Activated CD8-positive, alpha-beta memory T cell treated with anti-CD3 and anti-CD28 coated beads, Interleukin-2, amount 50 U/mL, for 48 hours (primary cell): ENCODE data around the gene DOCK7.
"Not testable (repeated sequence)": the region's sequence is repeated elsewhere in the genome, so short reads cannot be mapped to it uniquely, and the experiment has no call there.

ENCODE experiments used
- DNase-seq: peaks from one replicate; pipeline ENCODE4 v3.0.0-alpha.2; 2020

Gene DOCK7, protein sequence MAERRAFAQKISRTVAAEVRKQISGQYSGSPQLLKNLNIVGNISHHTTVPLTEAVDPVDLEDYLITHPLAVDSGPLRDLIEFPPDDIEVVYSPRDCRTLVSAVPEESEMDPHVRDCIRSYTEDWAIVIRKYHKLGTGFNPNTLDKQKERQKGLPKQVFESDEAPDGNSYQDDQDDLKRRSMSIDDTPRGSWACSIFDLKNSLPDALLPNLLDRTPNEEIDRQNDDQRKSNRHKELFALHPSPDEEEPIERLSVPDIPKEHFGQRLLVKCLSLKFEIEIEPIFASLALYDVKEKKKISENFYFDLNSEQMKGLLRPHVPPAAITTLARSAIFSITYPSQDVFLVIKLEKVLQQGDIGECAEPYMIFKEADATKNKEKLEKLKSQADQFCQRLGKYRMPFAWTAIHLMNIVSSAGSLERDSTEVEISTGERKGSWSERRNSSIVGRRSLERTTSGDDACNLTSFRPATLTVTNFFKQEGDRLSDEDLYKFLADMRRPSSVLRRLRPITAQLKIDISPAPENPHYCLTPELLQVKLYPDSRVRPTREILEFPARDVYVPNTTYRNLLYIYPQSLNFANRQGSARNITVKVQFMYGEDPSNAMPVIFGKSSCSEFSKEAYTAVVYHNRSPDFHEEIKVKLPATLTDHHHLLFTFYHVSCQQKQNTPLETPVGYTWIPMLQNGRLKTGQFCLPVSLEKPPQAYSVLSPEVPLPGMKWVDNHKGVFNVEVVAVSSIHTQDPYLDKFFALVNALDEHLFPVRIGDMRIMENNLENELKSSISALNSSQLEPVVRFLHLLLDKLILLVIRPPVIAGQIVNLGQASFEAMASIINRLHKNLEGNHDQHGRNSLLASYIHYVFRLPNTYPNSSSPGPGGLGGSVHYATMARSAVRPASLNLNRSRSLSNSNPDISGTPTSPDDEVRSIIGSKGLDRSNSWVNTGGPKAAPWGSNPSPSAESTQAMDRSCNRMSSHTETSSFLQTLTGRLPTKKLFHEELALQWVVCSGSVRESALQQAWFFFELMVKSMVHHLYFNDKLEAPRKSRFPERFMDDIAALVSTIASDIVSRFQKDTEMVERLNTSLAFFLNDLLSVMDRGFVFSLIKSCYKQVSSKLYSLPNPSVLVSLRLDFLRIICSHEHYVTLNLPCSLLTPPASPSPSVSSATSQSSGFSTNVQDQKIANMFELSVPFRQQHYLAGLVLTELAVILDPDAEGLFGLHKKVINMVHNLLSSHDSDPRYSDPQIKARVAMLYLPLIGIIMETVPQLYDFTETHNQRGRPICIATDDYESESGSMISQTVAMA (N-terminal part only)

DNA sequence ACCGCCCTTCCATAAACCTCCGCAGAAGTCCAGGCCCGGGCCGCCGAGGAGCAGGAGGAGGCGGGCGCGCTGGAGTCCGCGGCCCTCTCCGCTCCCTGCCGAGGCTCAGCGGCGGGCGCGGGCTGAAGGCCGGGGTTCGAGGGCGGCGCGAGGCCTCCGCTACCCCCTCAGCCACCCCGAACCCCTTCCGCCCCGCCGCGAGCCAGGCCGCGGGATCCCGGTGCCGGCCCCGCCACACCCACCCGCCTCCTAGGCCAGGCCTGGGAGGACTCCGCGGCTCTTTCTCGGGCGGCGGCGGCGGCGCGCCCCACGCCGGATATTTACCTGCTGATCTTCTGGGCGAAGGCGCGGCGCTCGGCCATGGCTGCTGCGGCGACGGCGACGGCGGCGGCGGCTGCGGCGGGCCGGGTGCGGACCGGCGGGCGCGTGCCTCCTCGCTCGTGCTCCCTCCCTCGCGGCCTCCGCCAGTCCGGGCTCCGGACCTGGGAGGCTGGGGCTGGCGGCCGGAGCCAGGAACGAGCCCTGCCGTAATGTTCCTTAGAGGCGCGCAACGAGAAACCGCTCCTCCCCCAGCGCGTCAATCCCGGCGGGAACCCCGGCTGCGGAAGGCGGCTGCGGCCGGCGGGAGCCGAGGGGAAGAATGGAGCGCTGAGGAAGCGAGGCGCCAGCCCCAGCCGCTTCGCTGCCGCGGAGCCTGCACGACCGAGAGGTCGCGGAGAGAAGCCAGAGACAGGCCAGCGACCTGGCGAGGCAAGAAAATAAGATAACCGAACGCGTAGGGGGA is at the start of gene DOCK7:
DOCK7 (minus strand) TSS at position 484 of the 784 bp plus-strand sequence; CDS start at position 362, 122 bp downstream.
- peak; percentile 70 for DNase-seq

DNA sequence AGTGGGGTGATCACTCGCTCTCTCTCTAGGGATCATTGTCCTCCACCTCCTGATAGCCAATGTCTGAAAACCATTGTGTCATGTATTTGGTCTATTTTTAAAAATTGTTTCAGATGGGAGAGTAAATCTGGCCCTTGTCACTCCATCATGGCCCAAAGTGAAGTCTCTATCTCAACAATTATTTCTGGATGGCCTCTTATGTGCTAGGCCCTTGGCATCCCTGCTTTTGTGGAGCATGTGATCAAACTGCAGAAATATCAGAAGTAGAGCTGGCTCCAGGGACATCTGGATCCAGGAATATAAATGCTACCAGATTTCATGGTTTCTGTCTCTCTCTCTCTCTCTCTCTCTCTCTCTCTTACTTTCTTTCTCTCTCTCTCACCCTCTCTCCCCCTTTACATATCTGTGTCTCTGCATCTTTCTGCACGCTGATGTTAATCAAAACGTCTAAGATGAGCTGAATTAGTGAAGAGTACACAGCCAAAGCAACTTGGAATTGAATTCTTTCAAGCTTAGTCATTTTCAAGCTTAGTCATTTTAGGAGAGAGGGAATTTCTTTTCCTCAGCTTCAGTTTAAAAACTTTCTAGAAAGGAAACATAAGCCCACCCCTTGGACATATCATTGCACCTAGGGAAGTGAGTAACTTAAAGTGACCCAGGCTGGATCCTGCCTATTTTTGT is 47.4 kb upstream of the DOCK7 start:
- DNase-seq, result no peak

DNA sequence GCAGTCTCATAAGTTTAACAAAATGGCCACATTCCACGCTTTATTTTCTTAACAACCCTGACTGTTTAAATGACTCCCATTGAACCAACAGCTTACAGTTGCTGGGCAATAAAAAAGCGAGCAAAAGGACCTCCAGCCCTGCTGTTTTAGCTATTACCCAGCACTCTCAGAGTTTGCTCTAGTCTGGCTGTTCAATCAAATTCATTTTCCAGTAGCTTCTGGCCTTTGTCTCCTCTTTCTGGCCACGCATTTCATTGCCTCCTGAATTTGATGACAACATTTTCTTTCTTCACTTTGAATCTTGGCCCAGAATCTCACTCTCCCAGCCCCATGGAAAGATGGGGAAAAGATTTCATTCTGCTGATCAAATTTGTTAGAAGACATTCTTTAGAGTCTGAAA is 44.1 kb upstream of the DOCK7 start:
- DNase-seq, result no peak

DNA sequence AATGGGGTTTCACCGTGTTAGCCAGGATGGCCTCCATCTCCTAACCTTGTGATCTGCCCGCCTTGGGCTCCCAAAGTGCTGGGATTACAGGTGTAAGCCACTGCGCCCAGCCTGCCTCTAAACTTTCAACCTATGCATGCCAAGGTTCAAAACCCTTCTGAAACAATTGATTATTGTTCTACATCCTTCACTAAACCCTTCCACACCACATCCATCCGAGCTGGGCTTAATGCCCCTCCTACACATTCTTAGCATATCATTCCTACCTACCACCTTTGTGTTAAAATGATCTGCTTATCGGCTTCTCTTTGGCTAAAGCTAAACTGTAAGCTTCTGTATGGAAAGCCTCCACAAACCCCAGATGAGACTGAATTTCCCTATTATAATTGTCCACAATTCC is 40.8 kb upstream of the DOCK7 start:
- no peak for DNase-seq

DNA sequence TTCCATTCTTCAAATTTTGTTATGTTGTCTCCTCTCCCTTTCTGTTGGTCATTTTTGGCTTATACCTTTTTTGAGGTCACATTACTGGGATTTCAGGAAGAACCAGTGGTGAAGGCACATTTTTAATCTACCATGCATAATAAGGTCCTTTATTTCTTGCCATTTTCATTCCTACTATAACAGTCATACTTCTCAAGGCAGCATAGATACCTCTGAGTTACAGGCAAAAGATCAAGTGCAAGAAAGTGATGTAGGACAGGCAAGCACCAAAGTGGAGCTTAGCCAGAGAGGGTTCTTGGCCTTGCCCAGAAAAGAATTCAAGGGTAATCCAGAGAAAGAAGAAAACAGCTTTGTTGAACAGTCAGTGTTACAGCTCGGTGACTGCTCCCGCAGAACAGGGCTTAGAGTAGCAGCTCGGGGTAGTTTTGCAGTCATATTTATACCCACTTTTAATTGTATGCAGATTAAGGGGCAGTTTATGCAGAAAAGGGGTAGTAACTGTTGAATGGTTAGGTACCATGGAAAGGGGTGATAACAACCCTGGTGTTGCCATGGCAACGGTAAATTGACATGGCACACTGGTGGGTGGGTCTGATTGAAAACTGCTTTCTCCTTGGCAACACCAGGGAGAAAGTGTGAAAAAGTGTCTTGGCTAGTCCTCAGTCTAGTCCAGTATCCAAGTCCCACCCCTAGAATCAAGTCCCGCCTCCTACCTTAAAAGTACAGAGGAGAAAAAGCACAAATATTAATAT is 39.6 kb upstream of the DOCK7 start:
- no peak for DNase-seq

DNA sequence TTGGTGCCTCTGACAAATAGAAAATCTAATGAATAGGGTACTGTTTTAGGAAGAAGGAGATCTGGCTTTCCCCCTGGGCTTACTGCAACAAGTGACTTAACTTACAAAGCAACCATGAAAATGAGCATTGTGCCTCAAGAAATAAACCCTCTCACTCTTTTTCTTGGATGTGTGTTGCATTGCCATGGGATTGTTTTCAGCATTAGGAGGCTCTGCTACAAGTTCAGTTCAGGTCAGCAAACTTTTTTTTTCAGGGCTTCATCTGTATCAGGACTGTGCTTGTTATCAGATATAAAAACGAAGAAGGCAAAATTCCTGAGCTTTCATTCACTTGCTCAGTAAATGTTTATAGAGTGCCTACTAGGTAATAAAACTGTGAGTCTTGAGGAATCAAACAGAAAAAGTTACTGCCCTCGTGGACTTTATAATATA is 37.8 kb upstream of the DOCK7 start:
- no peak for DNase-seq

DNA sequence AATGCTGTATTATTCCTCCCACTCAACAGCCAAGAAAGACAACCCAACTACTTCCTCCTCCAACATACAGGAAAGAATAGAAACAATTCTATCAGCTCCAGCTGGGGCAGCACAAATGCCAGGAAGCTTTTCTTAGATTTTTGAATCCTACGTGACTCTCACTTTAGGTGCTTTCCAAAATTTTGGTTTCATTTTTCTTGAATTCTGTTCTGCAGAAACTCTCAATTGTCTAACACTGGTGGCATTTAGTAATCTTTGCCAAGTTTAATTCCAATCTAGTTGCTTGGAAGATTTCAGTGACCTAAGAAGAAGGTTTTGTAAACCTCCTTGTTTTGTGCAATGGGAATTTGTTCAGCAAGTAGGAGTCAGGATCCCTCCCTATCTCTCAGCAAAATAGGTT is 37.1 kb upstream of the DOCK7 start:
- DNase-seq, result no peak

DNA sequence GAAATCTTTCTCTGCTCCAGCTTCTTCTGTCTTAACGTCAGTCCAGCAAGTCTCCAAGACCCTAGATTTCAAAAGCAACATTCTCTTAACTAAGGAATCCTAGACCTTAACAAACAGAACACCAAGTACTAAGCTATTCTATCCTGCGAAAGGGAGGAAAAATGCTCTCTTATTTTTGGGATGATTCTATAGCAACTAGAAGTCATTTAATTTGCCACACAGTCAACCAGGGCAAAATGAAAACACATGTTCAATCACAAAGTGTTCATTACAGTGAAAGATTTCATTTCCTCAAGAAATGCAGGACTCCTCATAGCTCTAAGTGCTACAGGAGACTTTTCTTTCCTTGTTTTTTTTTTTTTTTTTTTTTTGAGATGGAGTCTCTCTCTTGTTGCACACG is 36.2 kb upstream of the DOCK7 start:
- DNase-seq, result no peak

DNA sequence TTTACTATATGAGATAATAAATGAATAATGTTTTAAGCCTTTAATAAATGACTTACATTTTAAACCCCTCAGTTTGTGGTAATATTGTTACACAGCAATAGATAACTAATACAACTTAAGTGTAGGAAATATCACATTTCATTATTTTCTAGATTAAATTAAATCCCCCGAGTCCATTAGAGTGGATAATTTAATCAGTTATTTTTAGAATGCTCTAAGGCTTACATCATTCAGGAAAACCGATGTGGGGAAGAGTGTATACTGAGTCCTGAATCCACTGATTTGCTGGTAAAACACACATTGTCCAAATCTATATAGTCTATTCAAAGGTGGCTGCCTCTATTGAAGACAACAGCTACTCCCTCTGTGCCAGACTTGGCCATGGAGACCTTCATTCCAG is 35.7 kb upstream of the DOCK7 start:
- no peak for DNase-seq

DNA sequence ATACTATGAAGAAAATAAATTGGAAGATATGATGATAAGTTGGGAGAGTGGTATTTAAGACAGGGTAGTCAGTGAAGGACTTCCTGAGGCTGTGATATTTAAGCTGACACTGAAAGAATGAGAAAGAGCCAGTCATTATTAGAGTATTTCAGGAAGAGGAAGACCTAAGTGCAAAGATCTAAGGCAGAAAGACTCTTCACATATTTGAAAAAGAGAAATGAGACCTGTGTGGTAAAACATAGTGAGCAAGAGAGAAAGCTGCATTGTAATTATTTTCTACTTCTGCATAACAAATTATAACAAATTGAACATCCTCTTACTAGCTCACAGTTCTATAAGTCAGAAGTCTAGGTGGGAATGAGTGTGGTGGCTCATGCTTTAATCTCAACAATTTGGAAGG is 34.6 kb upstream of the DOCK7 start:
- DNase-seq, result no peak

DNA sequence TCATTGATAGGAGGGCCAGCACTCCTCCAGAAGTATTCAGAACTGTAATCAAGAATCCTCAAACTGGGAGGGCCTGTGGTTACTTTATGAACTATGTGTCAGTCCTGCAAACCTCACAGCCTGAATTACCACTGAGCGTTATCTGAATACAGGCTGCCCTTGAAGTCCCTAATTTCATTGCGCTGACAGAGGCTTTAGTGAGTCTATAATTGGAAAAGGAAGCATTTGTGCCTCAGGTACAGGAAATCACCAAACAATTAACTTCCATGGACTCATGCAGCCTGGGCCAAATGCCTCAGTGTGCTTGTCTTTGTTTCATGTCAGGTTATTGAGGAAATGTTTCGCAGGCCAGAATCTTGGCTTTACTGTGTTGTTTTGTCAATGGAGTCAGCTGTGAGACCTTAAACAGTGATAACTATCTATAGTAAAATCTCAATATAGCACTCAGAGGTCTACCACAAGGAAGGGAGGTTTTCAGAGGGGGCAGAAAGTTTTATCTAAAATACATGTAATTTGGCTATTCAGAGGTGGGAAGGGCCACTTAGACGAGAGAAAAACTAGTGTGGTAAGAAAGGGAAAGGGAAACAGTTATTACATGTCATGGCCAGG is 32.9 kb upstream of the DOCK7 start:
- no peak for DNase-seq

DNA sequence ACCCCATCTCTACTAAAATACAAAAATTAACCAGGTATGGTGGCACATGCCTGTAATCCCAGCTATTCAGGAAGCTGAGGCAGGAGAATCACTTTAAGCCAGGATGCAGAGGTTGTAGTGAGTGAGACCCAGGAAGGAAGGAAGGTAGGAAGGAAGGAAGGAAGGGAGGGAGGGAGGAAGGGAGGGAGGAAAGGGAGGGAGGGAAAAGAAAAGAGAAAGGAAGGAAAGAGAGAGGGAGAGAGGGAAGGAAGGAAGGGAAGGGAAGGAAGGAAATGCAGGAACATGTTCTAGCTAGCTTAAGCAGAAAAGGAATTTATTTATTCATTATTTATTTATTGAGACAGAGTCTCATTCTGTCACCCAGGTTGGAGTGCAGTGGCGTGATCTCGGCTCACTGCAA is 30.2 kb upstream of the DOCK7 start:
- DNase-seq, result not testable (repeated sequence)

DNA sequence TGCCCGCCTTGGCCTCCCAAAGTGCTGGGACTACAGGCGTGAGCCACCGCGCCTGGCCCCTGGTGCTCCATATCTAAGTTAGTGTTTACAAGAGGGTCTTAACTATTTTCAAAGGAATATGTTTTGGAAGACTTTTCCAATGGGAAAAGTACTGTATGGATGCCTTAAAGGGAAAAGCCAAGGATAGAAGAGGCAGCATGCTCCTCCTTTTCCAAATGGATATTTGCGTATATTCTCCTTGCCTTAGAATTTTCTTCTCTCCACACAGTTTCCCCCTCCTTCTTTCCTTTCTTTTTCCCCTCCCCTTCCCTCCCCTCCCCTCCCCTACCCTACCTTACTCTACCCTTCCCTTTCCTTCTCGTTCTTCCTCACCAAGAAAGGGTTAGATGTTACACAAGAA is 29.3 kb upstream of the DOCK7 start:
- DNase-seq, result no peak

DNA sequence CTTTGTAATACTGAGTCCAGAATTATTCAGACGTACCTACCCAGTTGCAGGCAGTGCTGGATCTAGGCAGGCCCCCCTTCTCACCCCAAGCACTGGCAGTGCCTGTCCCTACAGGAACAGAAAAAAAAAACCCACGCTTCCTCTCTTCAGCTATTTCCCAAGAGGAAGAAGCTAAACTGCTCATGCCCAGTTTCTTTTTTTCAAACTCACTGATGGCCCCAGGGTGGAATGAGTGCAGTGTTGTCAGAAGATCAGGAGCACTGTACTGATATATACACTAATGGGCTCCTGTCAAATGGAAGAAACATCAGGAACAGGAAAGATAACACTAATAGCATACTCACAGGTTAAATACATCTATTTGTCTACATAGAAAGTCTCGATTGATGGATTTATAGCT is 28.2 kb upstream of the DOCK7 start:
- no peak for DNase-seq

DNA sequence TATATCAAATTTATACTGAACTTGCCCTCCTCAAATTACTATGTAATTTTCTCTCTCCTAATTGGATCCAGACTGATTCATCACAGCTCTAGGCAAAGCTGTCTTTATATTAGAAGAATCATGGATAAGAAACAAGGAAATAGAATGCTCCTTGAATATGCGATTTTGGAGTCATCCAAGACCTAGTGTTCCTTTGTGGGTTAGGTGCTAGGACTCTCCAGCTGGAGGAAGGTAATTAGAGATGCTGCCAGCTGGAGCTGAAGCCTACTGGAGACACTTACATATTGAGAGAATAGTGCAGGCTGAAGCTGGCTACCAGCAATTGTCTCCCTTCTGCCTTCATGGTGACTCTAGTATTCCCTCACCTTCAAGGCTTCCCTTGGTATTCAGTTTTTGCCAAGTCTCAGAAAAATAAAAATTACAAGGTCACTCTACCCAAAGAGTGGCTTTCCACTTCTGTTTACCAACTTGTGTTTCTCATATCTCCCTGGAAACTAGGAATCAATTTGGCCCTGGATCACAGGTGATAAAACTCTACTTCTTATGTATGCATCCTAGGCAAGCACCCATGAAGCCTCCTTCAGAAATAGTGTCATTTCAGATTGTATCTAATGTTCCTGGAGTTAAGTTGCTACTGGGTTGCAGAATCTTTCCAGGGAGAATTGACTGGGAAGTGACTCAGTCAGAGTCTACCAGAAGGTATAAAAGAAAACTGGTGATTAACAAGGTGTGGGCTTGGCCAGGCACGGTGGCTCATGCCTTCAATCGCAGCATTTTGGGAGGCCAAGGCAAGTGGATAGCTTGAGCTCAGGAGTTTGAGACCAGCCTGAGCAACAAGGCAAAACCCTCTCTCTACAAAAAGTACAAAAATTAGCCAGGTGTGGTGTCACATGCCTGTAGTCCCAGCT is 24.4 kb upstream of the DOCK7 start:
- no peak for DNase-seq

DNA sequence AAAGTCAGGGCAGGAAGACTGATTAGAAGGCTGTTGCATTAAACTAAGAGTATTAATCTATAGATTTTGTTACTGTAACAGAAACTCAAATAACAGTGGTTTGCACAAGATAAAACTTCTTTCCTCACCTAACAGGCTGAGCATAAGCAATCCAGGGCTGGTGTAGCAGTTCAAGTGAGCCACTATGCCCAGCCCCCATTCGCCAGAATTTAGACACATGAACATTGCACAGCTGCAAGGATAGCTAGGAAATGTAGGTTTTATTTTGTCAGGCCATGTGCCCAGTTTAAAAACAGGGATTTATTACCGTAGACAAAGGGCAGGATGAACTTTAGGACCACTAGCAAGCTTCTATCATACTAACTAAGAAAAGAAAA is 19.5 kb upstream of the DOCK7 start:
- DNase-seq, result no peak

DNA sequence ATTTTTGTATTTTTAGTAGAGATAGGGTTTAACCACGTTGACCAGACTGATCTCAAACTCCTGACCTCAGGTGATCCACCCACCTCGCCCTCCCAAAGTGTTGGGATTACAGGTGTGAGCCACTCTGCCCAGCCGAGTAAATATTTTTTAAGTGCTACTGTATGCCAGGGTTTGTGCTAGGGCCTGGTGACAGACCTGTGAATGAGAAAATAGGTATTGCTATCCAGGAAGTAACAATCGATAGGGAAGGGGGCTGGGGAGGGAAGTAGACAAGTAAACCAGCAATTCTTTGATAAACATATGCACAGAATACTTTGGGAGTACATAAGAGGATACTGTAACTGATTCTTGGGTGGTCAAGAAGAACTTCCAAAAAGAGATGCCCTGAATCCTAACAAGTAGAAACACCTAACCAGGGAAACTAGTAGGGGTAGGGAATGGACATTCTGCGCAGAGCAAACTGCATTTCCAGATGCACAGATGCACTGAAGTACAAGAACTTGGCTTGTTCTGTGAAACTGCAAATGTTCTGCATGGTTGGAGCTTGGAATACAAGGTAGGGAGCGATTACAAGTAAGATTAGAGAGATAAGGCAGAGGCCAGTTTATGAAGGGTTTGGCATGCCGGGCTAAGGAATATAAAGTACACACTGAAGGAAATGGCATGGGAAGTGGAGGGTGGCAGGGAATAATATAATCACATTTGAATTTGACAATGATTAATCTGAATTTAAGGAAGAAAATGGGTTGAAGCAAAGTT is 19.0 kb upstream of the DOCK7 start:
- DNase-seq, result no peak

DNA sequence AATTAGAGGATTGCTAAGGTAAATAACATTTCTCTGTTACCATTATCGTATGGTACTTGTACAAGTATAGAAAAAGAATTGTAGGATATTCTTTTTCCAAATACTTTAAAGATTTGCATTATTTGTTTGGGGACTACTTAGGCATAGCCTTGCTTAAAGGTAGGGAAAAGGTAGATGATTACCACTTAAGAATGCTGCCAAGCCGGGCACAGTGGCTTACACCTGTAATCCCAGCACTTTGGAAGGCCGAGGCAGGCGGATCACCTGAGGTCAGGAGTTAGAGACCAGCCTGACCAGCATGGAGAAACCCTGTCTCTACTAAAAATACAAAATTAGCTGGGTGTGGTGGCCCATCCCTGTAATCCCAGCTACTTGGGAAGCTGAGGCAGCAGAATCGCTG is 10.0 kb upstream of the DOCK7 start:
- not testable (repeated sequence) for DNase-seq

DNA sequence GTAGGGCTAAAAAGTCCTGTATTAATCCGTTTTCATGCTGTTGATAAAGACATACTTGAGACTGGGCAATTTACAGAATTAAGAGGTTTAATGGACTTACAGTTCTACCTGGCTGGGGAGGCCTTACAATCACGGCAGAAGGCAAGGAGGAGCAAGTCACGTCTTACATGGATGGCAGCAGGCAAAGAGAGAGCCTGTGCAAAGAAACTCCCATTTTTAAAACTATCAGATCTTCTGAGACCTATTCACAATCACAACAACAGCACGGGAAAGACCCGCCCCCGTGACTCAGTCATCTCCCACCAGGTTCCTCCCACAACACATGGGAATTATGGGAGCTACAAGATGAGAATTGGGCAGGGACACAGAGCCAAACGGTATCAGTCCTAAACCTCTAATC is 6.3 kb upstream of the DOCK7 start:
- not testable (repeated sequence) for DNase-seq
